HCT116 (cell line): ENCODE results near the gene CDC42BPB. TPM values are rescaled to one million over a fixed set of nuclear protein-coding genes. Genes with fewer than 3 reads are reported as not detected.

Experiments
- ATAC-seq: fragments of 200-7000 bp; cut with Tn5 transposase; 2 replicates; pipeline ENCODE4 v1.9.1; 2020; ENCODE audit warnings: mild to moderate bottlenecking, moderate library complexity
- BruUV-seq: library from RNA; stranded (reverse); fragments of 400-500 nt; replicated peaks from 2 replicates; lab custom pipeline; 2021; lab: Mats Ljungman, UMichigan
- CTCF ChIA-PET: fragments of 300-600 bp; sonication (Branson Sonifier 250); formaldehyde crosslinking; loops from one replicate; lab custom pipeline; 2021; ENCODE audit warnings: antibody characterized with exemption; lab: Charles Lee
- POLR2A ChIA-PET: fragments of 300-600, 350-600 bp; sonication (Branson Sonifier 250); formaldehyde crosslinking; loops from one replicate; lab custom pipeline; 2021; ENCODE audit warnings: antibody characterized with exemption; lab: Charles Lee
- RAD21 ChIA-PET, 2 experiments: fragments of 300-600 bp; sonication (Branson Sonifier 250); formaldehyde crosslinking; loops; one replicate each; lab custom pipeline; 2023; ENCODE audit warnings: low total read pairs in 2 of 2; ENCODE audit not compliant: uncharacterized antibody in 2 of 2, unreplicated experiment in 2 of 2, low non-redundant PET in 1 of 2; lab: Charles Lee
- DNase-seq: peaks from one replicate; pipeline ENCODE4 v3.0.0-alpha.2; 2010; ENCODE audit warnings: low read depth, low spot score
- H2AFZ ChIP-seq: fragments of 200-600 bp; shearing (Covaris generic), sonication (generic); 2 replicates; pipeline ENCODE4 v1.6.1; 2017; ENCODE audit warnings: low read depth, mixed run types, mixed read lengths, antibody characterized with exemption, low read length; ENCODE audit not compliant: poor library complexity, severe bottlenecking
- H3K27ac ChIP-seq: 2 replicates; pipeline ENCODE4 v1.5.1; 2012; ENCODE audit warnings: low read depth, low read length
- H3K27me3 ChIP-seq: fragments of 200-600 bp; sonication (generic); 2 replicates; pipeline ENCODE4 v1.6.1; 2016; ENCODE audit warnings: mixed run types, low read length, mixed read lengths; ENCODE audit not compliant: insufficient read depth
- H3K36me3 ChIP-seq, 2 experiments: fragments of 200-500 bp in 1 of 2; fragments of 200-600 bp in 1 of 2; sonication (Bioruptor generic) in 1 of 2; sonication (generic) in 1 of 2; 2 replicates each; pipeline versions ENCODE4 v1.5.1 to v1.6.1; 2014 to 2016; ENCODE audit warnings: low read length in 2 of 2, inconsistent platforms in 1 of 2, mixed read lengths in 1 of 2, mixed run types in 1 of 2; ENCODE audit not compliant: insufficient read depth in 2 of 2, control insufficient read depth in 1 of 2
- H3K4me1 ChIP-seq, 2 experiments: fragments of 200-600 bp in 1 of 2; sonication (generic) in 1 of 2; 2 replicates each; pipeline versions ENCODE4 v1.5.1 to v1.6.1; 2012 to 2017; ENCODE audit warnings: low read length in 2 of 2, inconsistent platforms in 1 of 2, mild to moderate bottlenecking in 1 of 2, mixed read lengths in 1 of 2, mixed run types in 1 of 2, moderate library complexity in 1 of 2; ENCODE audit not compliant: insufficient read depth in 2 of 2, control insufficient read depth in 1 of 2
- H3K4me2 ChIP-seq: fragments of 200-600 bp; sonication (generic); 2 replicates; pipeline ENCODE4 v1.6.1; 2017; ENCODE audit warnings: mixed run types, low read length, mixed read lengths
- H3K4me3 ChIP-seq, 2 experiments: fragments of 200-600 bp in 1 of 2; sonication (generic) in 1 of 2; replicated peaks in 1 of 2; 2 replicates each; pipeline ENCODE4 v1.5.1; 2011 to 2016; ENCODE audit warnings: low read length in 2 of 2, control low read depth in 1 of 2, low read depth in 1 of 2, mild to moderate bottlenecking in 1 of 2, mixed read lengths in 1 of 2, mixed run types in 1 of 2
- H3K79me2 ChIP-seq: fragments of 200-600 bp; sonication (generic); 2 replicates; pipeline ENCODE4 v1.6.1; 2017; ENCODE audit warnings: mild to moderate bottlenecking, mixed run types, low read length, moderate library complexity, mixed read lengths; ENCODE audit not compliant: insufficient read depth
- H3K9ac ChIP-seq: fragments of 200-600 bp; sonication (generic); 2 replicates; pipeline ENCODE4 v1.6.1; 2016; ENCODE audit warnings: low read length, mixed read lengths
- H3K9me2 ChIP-seq: fragments of 200-600 bp; sonication (generic), shearing (Covaris generic); 2 replicates; pipeline ENCODE4 v1.6.1; 2017; ENCODE audit warnings: mixed run types, mild to moderate bottlenecking, moderate library complexity; ENCODE audit not compliant: insufficient read depth
- H3K9me3 ChIP-seq, 2 experiments: fragments of 200-500 bp in 1 of 2; fragments of 200-600 bp in 1 of 2; sonication (Bioruptor generic) in 1 of 2; sonication (generic) in 1 of 2; 2 replicates each; pipeline ENCODE4 v1.6.1; 2014 to 2017; ENCODE audit warnings: low read length in 2 of 2, mixed read lengths in 2 of 2, inconsistent platforms in 1 of 2, low read depth in 1 of 2, mild to moderate bottlenecking in 1 of 2, mixed run types in 1 of 2, moderate library complexity in 1 of 2; ENCODE audit not compliant: control insufficient read depth in 1 of 2, insufficient read depth in 1 of 2
- H4K20me1 ChIP-seq: fragments of 200-600 bp; sonication (generic), shearing (Covaris generic); 2 replicates; pipeline ENCODE4 v1.6.1; 2017; ENCODE audit warnings: mixed run types, mild to moderate bottlenecking, moderate library complexity; ENCODE audit not compliant: insufficient read depth
- CBX3 ChIP-seq: IDR thresholded peaks from 2 replicates; pipeline ENCODE4 v1.6.1; 2012; ENCODE audit warnings: low read depth
- CEBPB ChIP-seq: IDR thresholded peaks from 2 replicates; pipeline ENCODE4 v1.6.1; 2012; ENCODE audit warnings: low read depth
- EGR1 ChIP-seq: IDR thresholded peaks from 2 replicates; pipeline ENCODE4 v1.6.1; 2012; ENCODE audit warnings: low read depth
- ELF1 ChIP-seq: IDR thresholded peaks from 2 replicates; pipeline ENCODE4 v1.6.1; 2012; ENCODE audit warnings: low read depth, borderline replicate concordance
- EZH2 ChIP-seq: fragments of 200-600 bp; sonication (generic); IDR thresholded peaks from 2 replicates; pipeline ENCODE4 v1.6.1; 2017; ENCODE audit warnings: antibody characterized with exemption, mixed run types
- POLR2AphosphoS5 ChIP-seq: IDR thresholded peaks from 2 replicates; pipeline ENCODE4 v1.6.1; 2011; ENCODE audit warnings: mild to moderate bottlenecking, low read depth, low read length, moderate library complexity
- RAD21 ChIP-seq: IDR thresholded peaks from 2 replicates; pipeline ENCODE4 v1.6.1; 2012; ENCODE audit warnings: low read depth, mild to moderate bottlenecking
- SP1 ChIP-seq: IDR thresholded peaks from 2 replicates; pipeline ENCODE4 v1.6.1; 2012; ENCODE audit warnings: low read depth
- YY1 ChIP-seq: IDR thresholded peaks from 2 replicates; pipeline ENCODE4 v1.6.1; 2011; ENCODE audit warnings: low read length, low read depth, moderate library complexity, mild to moderate bottlenecking; ENCODE audit not compliant: insufficient replicate concordance; ENCODE audit errors: extremely low read depth
- ZNF274 ChIP-seq: fragments of 200-500 bp; sonication (Bioruptor generic); IDR thresholded peaks from 2 replicates; pipeline ENCODE4 v1.6.1; 2014; ENCODE audit warnings: mild to moderate bottlenecking, low read depth, low read length, inconsistent platforms
- intact Hi-C: fragments of 100-400 bp; cut with micrococcal nuclease; formaldehyde crosslinking; loops from 2 replicates; pipeline ENCODE4 v1.10.0; 2022
- total RNA-seq: library from RNA; stranded (reverse); gene quantifications from one replicate; pipeline ENCODE4 v1.2.1, GENCODE V29; 2021; ENCODE audit not compliant: unreplicated experiment
- TF ChIP-seq, protein P1 (sequence below): IDR thresholded peaks from 2 replicates; pipeline ENCODE4 v1.6.1; 2011; ENCODE audit warnings: mild to moderate bottlenecking, low read length, moderate library complexity; ENCODE audit not compliant: insufficient replicate concordance; ENCODE audit errors: extremely low read depth
- TF ChIP-seq, protein P2 (sequence below): IDR thresholded peaks from 2 replicates; pipeline ENCODE4 v1.6.1; 2012; ENCODE audit warnings: low read depth

Gene CDC42BPB
- total RNA-seq, 1 experiment from 2014 or later: 85.6 TPM

DNA sequence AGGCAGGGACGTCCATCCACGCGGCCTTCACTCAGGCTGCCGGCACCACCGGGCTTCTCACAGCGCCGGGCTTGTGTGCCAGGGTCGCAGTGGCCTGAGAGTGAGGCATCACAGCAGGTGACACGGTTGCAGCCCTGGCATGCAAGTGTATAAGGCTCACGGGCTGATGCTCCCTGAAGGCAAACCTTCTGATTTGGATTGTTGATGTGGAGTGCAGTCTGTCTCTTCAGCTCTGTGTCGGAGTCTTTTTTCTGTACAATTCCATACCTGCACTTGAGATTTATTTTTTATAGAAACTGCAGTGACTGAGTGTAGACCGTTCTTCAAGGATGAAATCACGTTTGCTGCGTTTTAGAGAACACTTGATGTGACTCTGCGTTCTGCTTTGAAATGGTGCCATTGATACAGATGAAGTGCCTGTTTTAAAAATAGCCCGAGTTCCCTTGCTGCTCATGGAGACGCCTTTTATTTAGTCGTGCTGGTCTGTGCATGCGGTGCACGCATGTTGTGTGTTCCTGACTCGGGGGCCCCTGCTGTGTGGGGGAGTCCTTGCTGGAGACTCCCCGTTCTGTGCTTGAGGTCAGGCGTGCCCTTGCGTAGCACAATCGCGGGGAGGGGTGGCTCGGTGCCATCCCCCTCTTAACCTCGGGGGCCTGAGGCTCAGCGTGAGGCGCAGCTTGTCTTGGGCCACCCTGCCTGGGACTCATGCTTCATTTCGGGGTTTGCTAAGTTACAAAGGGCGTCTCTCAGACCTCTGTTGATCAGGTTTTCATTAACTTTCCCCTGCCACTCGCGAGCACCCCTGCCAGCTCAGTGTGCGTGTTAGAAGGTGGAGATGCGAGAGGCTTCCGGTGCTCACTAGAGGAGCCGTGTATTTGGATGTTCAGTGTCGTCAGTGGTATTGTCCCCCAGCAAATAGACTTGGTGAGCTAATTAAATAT lies 156.4 kb downstream of the CDC42BPB start:
- CTCF ChIA-PET: no interaction called here
- no peak for ATAC-seq
- intact Hi-C loops: no loop called here

DNA sequence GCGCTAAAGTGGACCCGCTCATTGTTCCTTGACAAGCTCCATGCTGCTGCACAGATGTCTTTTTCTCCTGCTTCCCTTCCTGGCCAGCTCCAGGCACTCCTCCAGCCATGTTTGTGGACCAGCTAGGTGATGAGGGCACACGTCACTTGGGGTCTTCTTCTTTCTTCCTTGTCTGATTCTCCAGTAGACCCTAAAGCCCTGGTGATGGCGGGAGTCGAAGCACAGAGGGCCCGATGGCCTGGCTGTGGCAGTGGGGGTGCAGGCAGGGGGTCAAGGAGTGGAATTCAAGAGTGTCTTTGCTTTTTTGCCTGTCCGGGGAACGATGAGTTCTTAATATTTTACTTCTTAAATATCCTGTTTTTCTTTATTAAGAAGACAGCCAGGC lies 157.8 kb downstream of the CDC42BPB start:
- POLR2A ChIA-PET: no interaction called here
- Histone ChIP-seq H3K9me3 (no peaks in the 10 kb centered on the region), H3K27ac (no peak overlapping the region), H3K4me3 (no peak overlapping the region), H3K36me3 (peaks cover 0 to 17% of the 10 kb centered on the region in 2 experiments; a peak in 1 of 4 replicates), H3K9ac (no peak overlapping the region), H3K4me2 (no peak overlapping the region), H3K4me1 (no peaks in the 10 kb centered on the region), H3K9me2 (no peaks in the 10 kb centered on the region), H3K27me3 (no peaks in the 10 kb centered on the region), H3K79me2 (no peaks in the 10 kb centered on the region), H4K20me1 (no peaks in the 10 kb centered on the region), H2AFZ (no peak overlapping the region)
- BruUV-seq: no TSS peak
- RAD21 ChIA-PET: no interaction called here
- intact Hi-C loops: no loop called here
- ATAC-seq: no peak
- CTCF ChIA-PET: no interaction called here
- no peak for DNase-seq
- TF ChIP-seq ZNF274: no peak
- no peak for TF ChIP-seq POLR2AphosphoS5
- TF ChIP-seq ELF1: no peak
- no peak for TF ChIP-seq EZH2
- TF ChIP-seq, protein P1, sequence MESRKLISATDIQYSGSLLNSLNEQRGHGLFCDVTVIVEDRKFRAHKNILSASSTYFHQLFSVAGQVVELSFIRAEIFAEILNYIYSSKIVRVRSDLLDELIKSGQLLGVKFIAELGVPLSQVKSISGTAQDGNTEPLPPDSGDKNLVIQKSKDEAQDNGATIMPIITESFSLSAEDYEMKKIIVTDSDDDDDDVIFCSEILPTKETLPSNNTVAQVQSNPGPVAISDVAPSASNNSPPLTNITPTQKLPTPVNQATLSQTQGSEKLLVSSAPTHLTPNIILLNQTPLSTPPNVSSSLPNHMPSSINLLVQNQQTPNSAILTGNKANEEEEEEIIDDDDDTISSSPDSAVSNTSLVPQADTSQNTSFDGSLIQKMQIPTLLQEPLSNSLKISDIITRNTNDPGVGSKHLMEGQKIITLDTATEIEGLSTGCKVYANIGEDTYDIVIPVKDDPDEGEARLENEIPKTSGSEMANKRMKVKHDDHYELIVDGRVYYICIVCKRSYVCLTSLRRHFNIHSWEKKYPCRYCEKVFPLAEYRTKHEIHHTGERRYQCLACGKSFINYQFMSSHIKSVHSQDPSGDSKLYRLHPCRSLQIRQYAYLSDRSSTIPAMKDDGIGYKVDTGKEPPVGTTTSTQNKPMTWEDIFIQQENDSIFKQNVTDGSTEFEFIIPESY: no peak
- no peak for TF ChIP-seq SP1
- TF ChIP-seq, protein P2, sequence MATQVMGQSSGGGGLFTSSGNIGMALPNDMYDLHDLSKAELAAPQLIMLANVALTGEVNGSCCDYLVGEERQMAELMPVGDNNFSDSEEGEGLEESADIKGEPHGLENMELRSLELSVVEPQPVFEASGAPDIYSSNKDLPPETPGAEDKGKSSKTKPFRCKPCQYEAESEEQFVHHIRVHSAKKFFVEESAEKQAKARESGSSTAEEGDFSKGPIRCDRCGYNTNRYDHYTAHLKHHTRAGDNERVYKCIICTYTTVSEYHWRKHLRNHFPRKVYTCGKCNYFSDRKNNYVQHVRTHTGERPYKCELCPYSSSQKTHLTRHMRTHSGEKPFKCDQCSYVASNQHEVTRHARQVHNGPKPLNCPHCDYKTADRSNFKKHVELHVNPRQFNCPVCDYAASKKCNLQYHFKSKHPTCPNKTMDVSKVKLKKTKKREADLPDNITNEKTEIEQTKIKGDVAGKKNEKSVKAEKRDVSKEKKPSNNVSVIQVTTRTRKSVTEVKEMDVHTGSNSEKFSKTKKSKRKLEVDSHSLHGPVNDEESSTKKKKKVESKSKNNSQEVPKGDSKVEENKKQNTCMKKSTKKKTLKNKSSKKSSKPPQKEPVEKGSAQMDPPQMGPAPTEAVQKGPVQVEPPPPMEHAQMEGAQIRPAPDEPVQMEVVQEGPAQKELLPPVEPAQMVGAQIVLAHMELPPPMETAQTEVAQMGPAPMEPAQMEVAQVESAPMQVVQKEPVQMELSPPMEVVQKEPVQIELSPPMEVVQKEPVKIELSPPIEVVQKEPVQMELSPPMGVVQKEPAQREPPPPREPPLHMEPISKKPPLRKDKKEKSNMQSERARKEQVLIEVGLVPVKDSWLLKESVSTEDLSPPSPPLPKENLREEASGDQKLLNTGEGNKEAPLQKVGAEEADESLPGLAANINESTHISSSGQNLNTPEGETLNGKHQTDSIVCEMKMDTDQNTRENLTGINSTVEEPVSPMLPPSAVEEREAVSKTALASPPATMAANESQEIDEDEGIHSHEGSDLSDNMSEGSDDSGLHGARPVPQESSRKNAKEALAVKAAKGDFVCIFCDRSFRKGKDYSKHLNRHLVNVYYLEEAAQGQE: no peak
- TF ChIP-seq CBX3: no peak
- no peak for TF ChIP-seq CEBPB
- TF ChIP-seq RAD21: no peak

More for the DNA sequence above, 156.4 kb downstream of the CDC42BPB start:
- Histone ChIP-seq H3K36me3 (peaks cover 0 to 17% of the 10 kb centered on the region in 2 experiments; a peak in 1 of 4 replicates), H3K4me2 (no peak overlapping the region), H3K79me2 (no peaks in the 10 kb centered on the region), H3K4me3 (no peak overlapping the region), H3K4me1 (no peaks in the 10 kb centered on the region), H3K9me2 (no peaks in the 10 kb centered on the region), H3K9me3 (no peaks in the 10 kb centered on the region), H3K27me3 (no peaks in the 10 kb centered on the region), H3K27ac (no peak overlapping the region), H2AFZ (no peak overlapping the region), H3K9ac (no peak overlapping the region), H4K20me1 (no peaks in the 10 kb centered on the region)
- no peak for DNase-seq
- BruUV-seq: no TSS peak
- ChIA-PET POLR2A (no interaction called here), RAD21 (no interaction called here)
- TF ChIP-seq EGR1 (no peak), YY1 (no peak), CEBPB (no peak), ZNF274 (no peak), CBX3 (no peak), EZH2 (no peak)
